SK-N-SH (cell line): ENCODE data around the gene BLOC1S6.

ENCODE experiments used
- CHD2 ChIP-seq: fragments of 150-350 bp; IDR thresholded peaks from 2 replicates; pipeline ENCODE4 v1.6.1; 2018; ENCODE audit warnings: low read length; ENCODE audit not compliant: partially characterized antibody
- TF ChIP-seq, protein P1 (sequence below): IDR thresholded peaks from 2 replicates; pipeline ENCODE4 v1.6.1; 2012; ENCODE audit warnings: mild to moderate bottlenecking, low read depth, low read length, moderate library complexity

DNA sequence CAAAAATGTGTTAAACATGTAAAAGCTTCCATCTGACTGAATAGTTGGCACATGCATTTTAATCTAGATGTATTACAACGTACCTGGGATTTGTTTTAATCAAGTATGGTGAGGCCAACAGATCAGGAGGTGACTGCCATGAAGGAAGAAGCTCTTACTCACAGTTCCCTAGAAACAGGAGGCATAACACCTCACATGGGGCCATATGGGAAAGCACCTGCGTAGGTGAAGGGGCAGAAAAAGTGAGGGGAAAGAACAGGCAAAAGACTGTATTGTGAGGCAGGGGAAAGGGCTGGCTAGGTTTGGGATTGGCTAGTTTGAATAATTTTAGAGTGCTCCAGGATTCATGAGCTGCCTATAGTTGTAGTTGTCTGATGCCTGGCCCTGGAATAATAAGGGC lies 57.3 kb downstream of the BLOC1S6 start:
- TF ChIP-seq, protein P1, sequence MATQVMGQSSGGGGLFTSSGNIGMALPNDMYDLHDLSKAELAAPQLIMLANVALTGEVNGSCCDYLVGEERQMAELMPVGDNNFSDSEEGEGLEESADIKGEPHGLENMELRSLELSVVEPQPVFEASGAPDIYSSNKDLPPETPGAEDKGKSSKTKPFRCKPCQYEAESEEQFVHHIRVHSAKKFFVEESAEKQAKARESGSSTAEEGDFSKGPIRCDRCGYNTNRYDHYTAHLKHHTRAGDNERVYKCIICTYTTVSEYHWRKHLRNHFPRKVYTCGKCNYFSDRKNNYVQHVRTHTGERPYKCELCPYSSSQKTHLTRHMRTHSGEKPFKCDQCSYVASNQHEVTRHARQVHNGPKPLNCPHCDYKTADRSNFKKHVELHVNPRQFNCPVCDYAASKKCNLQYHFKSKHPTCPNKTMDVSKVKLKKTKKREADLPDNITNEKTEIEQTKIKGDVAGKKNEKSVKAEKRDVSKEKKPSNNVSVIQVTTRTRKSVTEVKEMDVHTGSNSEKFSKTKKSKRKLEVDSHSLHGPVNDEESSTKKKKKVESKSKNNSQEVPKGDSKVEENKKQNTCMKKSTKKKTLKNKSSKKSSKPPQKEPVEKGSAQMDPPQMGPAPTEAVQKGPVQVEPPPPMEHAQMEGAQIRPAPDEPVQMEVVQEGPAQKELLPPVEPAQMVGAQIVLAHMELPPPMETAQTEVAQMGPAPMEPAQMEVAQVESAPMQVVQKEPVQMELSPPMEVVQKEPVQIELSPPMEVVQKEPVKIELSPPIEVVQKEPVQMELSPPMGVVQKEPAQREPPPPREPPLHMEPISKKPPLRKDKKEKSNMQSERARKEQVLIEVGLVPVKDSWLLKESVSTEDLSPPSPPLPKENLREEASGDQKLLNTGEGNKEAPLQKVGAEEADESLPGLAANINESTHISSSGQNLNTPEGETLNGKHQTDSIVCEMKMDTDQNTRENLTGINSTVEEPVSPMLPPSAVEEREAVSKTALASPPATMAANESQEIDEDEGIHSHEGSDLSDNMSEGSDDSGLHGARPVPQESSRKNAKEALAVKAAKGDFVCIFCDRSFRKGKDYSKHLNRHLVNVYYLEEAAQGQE, result no peak
- TF ChIP-seq CHD2, result no peak
